ENCODE data around the gene EML1. TPM values are rescaled to one million over a fixed set of nuclear protein-coding genes. Genes with fewer than 3 reads are reported as not detected.

Gene EML1
- total RNA-seq, 2 experiments from 2014 or later: 0.59 TPM; not detected in 1

DNA sequence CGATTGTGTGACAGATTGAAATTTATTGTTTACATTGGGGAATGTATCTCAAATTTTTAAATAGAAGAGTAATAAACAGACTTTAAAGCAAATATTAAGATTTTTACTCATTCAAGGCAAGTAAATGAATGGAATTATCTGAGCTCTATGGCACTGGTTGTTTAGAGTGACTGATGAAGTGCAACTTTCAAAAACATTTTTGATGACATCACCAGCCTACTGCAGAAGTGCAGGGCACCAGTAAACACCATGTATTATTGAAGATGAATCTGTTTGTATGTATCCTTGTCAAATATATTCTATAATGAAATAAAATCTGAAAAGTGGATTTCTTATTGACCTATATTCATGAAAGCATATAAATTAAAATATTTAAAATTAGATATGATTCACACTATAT lies 148.0 kb downstream of the EML1 start:
- H3K27ac Mint-ChIP-seq: no peak overlapping the region
- POLR2A ChIA-PET: no interaction called here
- intact Hi-C loops (cut with DNase I, micrococcal nuclease): no loop called here

DNA sequence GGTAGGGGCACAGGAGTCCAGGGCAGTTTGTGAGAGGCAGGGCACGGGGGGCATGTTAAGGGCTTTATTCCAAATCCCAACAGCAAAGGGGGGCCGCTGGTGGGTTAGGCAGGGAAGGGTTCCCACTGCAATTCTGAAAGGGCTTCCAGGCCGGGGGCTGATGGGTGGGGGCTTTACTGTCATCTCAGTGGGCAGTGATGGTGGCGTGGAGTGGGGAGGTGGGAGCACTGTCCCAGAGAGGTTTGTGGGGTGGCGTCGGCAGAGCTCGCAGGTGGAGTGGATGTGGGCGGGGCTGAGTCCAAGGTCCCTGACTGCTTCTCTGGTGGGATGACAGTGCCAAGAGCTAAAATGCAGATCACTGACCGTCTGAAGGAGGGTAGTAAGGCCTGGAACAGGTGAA lies 150.4 kb downstream of the EML1 start:
- H3K27me3 Mint-ChIP-seq: peaks cover 28% of the 10 kb centered on the region
- H3K27ac Mint-ChIP-seq: no peak overlapping the region
- no peaks in the 10 kb centered on the region for H3K9me3 Mint-ChIP-seq
- CTCF ChIA-PET: no interaction called here
- POLR2A ChIA-PET: no interaction called here
- Histone ChIP-seq H3K4me1 (ENCODE audit: insufficient read depth, low read length) (peaks cover 15% of the 10 kb centered on the region), H3K9me3 (ENCODE audit: control insufficient read depth in 1 of 2, insufficient read depth in 1 of 2, low read length in 2 of 2) (peaks cover 0 to 8% of the 10 kb centered on the region in 2 experiments), H3K27ac (ENCODE audit: low read depth in 1 of 2, low read length in 2 of 2) (no peak overlapping the region), H3K4me3 (ENCODE audit: low read length) (no peak overlapping the region), H3K27me3 (ENCODE audit: control insufficient read depth in 1 of 2, insufficient read depth in 2 of 2, low read length in 2 of 2) (peaks cover 8 to 15% of the 10 kb centered on the region in 2 experiments), H3K36me3 (ENCODE audit: insufficient read depth, low read length) (no peaks in the 10 kb centered on the region)
- TF ChIP-seq, protein P1, sequence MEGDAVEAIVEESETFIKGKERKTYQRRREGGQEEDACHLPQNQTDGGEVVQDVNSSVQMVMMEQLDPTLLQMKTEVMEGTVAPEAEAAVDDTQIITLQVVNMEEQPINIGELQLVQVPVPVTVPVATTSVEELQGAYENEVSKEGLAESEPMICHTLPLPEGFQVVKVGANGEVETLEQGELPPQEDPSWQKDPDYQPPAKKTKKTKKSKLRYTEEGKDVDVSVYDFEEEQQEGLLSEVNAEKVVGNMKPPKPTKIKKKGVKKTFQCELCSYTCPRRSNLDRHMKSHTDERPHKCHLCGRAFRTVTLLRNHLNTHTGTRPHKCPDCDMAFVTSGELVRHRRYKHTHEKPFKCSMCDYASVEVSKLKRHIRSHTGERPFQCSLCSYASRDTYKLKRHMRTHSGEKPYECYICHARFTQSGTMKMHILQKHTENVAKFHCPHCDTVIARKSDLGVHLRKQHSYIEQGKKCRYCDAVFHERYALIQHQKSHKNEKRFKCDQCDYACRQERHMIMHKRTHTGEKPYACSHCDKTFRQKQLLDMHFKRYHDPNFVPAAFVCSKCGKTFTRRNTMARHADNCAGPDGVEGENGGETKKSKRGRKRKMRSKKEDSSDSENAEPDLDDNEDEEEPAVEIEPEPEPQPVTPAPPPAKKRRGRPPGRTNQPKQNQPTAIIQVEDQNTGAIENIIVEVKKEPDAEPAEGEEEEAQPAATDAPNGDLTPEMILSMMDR (IDR thresholded peaks at IDR 0.05): no peak
- no peaks in the 10 kb centered on the region for H3K36me3 Mint-ChIP-seq (ENCODE audit: low read depth)
- H3K4me3 Mint-ChIP-seq: no peak overlapping the region
- no peak for DNase-seq
- peaks cover 11% of the 10 kb centered on the region for H3K4me1 Mint-ChIP-seq (ENCODE audit: low read depth)
- intact Hi-C loops (cut with DNase I, micrococcal nuclease): no loop called here
- ATAC-seq (ENCODE audit: poor library complexity): no peak

More for the DNA sequence above, 148.0 kb downstream of the EML1 start:
- Histone ChIP-seq H3K36me3 (ENCODE audit: insufficient read depth, low read length) (no peaks in the 10 kb centered on the region), H3K4me1 (ENCODE audit: insufficient read depth, low read length) (peaks cover 2% of the 10 kb centered on the region), H3K27ac (ENCODE audit: low read depth in 1 of 2, low read length in 2 of 2) (no peak overlapping the region), H3K4me3 (ENCODE audit: low read length) (no peak overlapping the region), H3K9me3 (ENCODE audit: control insufficient read depth in 1 of 2, insufficient read depth in 1 of 2, low read length in 2 of 2) (peaks cover 0 to 3% of the 10 kb centered on the region in 2 experiments), H3K27me3 (ENCODE audit: control insufficient read depth in 1 of 2, insufficient read depth in 2 of 2, low read length in 2 of 2) (peaks cover 1 to 2% of the 10 kb centered on the region in 2 experiments)
- H3K36me3 Mint-ChIP-seq (ENCODE audit: low read depth): no peaks in the 10 kb centered on the region
- CTCF ChIA-PET: no interaction called here
- TF ChIP-seq, protein P1 (IDR thresholded peaks at IDR 0.05): no peak
- no peaks in the 10 kb centered on the region for H3K9me3 Mint-ChIP-seq
- no peak for ATAC-seq (ENCODE audit: poor library complexity)
- no peaks in the 10 kb centered on the region for H3K4me1 Mint-ChIP-seq (ENCODE audit: low read depth)
- H3K4me3 Mint-ChIP-seq: no peak overlapping the region
- H3K27me3 Mint-ChIP-seq: peaks cover 13% of the 10 kb centered on the region
- DNase-seq: no peak

DNA sequence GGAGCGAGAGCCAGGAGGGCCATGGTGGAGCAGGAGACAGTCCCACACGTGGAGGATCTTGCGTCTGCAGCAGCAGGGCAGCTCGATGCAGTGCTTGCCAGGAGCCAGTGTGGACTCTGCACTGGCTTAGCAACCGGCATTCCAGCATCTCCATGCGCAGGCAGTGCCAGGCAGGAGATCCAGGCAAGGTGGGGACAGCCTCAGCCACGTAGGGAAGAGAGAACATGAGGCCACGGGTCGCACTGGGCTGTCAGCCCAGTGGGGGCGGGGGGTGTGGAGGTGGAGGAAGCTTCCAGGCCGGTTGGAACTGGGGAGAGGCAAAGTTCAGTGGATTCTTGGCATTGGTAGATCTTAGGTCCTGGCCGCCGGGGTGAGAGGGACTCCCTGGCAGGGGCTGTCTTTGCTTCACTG lies 151.0 kb downstream of the EML1 start:
- Histone ChIP-seq H3K4me3 (ENCODE audit: low read length) (no peak overlapping the region), H3K27ac (ENCODE audit: low read depth in 1 of 2, low read length in 2 of 2) (no peak overlapping the region), H3K9me3 (ENCODE audit: control insufficient read depth in 1 of 2, insufficient read depth in 1 of 2, low read length in 2 of 2) (peaks cover 0 to 8% of the 10 kb centered on the region in 2 experiments), H3K4me1 (ENCODE audit: insufficient read depth, low read length) (peaks cover 15% of the 10 kb centered on the region), H3K27me3 (ENCODE audit: control insufficient read depth in 1 of 2, insufficient read depth in 2 of 2, low read length in 2 of 2) (peaks cover 8 to 15% of the 10 kb centered on the region in 2 experiments), H3K36me3 (ENCODE audit: insufficient read depth, low read length) (no peaks in the 10 kb centered on the region)
- Mint-ChIP-seq H3K4me3 (no peak overlapping the region), H3K4me1 (ENCODE audit: low read depth) (peaks cover 11% of the 10 kb centered on the region), H3K9me3 (no peaks in the 10 kb centered on the region), H3K27ac (no peak overlapping the region), H3K27me3 (peaks cover 32% of the 10 kb centered on the region), H3K36me3 (ENCODE audit: low read depth) (no peaks in the 10 kb centered on the region)
- TF ChIP-seq, protein P1 (IDR thresholded peaks at IDR 0.05): no peak
- ChIA-PET CTCF (no interaction called here), POLR2A (no interaction called here)
- intact Hi-C loops (cut with DNase I, micrococcal nuclease): no loop called here
- ATAC-seq (ENCODE audit: poor library complexity): no peak
- DNase-seq: no peak

Data from CD4-positive, alpha-beta T cell (primary cell).